ENCODE results near the gene RASA4B. TPM values are rescaled to one million over a fixed set of nuclear protein-coding genes. Genes with fewer than 3 reads are reported as not detected.
"Not testable (repeated sequence)": the region's sequence is repeated elsewhere in the genome, so short reads cannot be mapped to it uniquely, and the experiment has no call there.

Gene RASA4B
- total RNA-seq, 4 donors from 2014 or later, result 10.5 to 56.1 (median 32.3) TPM

GRCh38 chr7:102479982-102480637 lies 37.5 kb downstream of the RASA4B start:
- DNase-seq (ENCODE audit: low spot score in 2 of 2), result peak; percentile 10 to 54
- not testable (repeated sequence) for H3K4me3 ChIP-seq, H3K4me1 ChIP-seq, H3K27ac ChIP-seq, H3K9me3 ChIP-seq, H3K27me3 ChIP-seq, H3K36me3 ChIP-seq
- 3 to 10% methylated on average over 8 to 9 of the region's 11 CpGs for whole genome bisulfite sequencing, 2 donors
- peak in 4 of 5 experiments; percentile 32 to 71 (median 46) for TF ChIP-seq CTCF (IDR thresholded peaks at IDR 0.05)

- H3K4me3 ChIP-seq; H3K27ac ChIP-seq; H3K9me3 ChIP-seq; H3K27me3 ChIP-seq; H3K4me1 ChIP-seq; H3K36me3 ChIP-seq; DNase-seq (ENCODE audit: low spot score in 2 of 2): not testable (repeated sequence)
- 33 to 57% methylated on average over 1 of the region's 10 CpGs for WGBS, 2 donors
These were observed 38.4 kb downstream of the RASA4B start for GRCh38 chr7:102479209-102479584.

GRCh38 chr7:102478314-102479208 lies 39.0 kb downstream of the RASA4B start, which contains the start of gene POLR2J:
Gene POLR2J, minus strand, starts transcription at chr7:102478922. Its CDS starts 62 bp downstream, at chr7:102478860.
- H3K4me1 ChIP-seq, H3K9me3 ChIP-seq, H3K27me3 ChIP-seq: not testable (repeated sequence)
- H3K36me3 ChIP-seq, result peaks cover 0 to 12% (median 0%) of the 10 kb centered on the region in 3 donors
- peak; percentile 43 to 89 for DNase-seq (ENCODE audit: low spot score in 2 of 2)
- H3K4me3 ChIP-seq, result peak within 1 kb of the TSS; percentile 40 to 60 (median 46)
- H3K27ac ChIP-seq, result peak within 1 kb of the TSS in 2 of 4 donors; percentile 50 to 66
- 0% methylated on average over 1 to 6 of the region's 72 CpGs for WGBS, 2 donors
- TF ChIP-seq POLR2A (IDR thresholded peaks at IDR 0.05) (peak in 1 of 2 donors; percentile 29), EP300 (IDR thresholded peaks at IDR 0.05) (peak in 1 of 2 donors; percentile 57), CTCF (IDR thresholded peaks at IDR 0.05) (peak; percentile 29 to 68 (median 66))

DNA sequence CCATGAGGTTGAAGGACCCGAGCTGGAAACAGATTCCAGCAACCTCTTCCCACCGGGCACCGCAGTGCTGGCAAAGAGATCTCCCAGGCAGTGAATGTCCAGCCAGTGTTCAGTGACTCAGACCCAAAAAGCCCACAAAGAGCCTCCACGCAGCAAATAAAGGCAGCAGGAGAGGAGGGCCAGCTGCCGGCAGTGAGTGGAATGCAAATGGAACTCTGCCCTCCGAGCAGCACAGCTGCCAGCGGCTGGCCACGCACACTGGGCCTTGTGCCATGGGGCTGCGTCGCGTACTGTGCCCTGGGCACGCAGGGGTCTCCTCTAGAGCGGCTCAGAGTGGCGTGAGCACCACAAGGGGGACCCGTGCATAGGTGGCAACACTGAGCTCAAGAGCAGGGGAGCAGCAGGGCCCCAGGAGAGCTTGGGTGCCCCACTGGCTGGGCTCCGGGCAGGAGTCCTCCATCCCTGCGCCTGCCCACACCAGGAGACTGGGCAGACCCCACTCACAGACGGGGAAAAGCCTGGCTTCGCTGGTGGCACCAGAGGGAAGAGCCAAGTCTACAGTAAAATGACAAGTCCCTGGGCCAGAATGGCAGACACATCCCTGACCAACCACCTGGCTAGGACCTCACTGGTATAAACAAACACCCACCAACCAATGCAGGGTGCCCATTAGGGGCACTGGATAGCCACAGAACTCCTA lies 42.7 kb downstream of the RASA4B start:
- H3K9me3 ChIP-seq; H3K27me3 ChIP-seq; H3K4me3 ChIP-seq; H3K27ac ChIP-seq; DNase-seq (ENCODE audit: low spot score in 2 of 2); H3K4me1 ChIP-seq: not testable (repeated sequence)
- WGBS, 2 donors, result 80 to 93% methylated on average over 3 to 5 of the region's 19 CpGs
- peaks cover 0 to 46% (median 0%) of the 10 kb centered on the region in 3 donors for H3K36me3 ChIP-seq

- 85 to 88% methylated on average over 3 to 11 of the region's 14 CpGs for WGBS, 2 donors
- not testable (repeated sequence) for H3K4me3 ChIP-seq; H3K27me3 ChIP-seq; DNase-seq (ENCODE audit: low spot score in 2 of 2); H3K27ac ChIP-seq; H3K9me3 ChIP-seq; H3K4me1 ChIP-seq
- peaks cover 0 to 54% (median 0%) of the 10 kb centered on the region in 3 donors for H3K36me3 ChIP-seq
These were observed 43.5 kb downstream of the RASA4B start for GRCh38 chr7:102474116-102474515.

DNA sequence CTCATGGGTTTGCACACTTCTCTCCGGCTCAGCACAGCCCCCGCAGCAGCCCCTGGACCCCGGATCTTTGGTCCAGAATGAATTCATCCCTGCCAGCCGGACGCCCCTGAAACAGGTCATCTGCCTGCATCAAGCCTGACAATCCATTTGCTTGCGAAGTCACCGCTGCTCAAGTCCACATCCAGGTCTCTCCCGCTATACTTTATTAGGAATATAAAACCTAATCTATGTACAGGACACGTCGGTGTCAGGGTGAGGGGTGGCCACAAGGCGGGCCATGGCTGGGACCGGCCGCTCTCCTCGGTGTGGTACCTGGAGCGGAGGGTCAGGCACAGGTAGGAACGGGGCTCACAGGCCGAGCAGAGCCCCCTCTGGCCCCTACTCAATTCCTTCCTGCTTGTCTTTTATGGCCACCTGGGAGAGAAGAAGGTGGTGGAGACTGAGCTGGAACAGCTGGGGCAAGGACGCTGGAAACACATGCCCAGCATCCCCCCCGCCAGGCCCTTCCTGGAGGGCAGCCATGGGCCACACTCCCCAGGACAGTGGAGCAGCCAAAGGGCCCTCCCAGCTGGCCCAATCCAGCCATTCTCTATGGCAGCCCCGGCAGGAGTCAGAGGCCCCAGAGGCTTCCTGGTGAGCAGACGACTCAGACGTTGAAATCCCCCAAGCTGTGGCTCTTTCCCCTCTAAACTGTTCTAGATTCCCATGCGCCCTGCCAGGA lies 44.1 kb downstream of the RASA4B start:
- no peak overlapping the region for H3K4me3 ChIP-seq
- WGBS, 2 donors, result 77 to 85% methylated on average over 21 to 22 of the region's 23 CpGs
- H3K27ac ChIP-seq, result no peak overlapping the region
- no peak for DNase-seq (ENCODE audit: low spot score in 2 of 2)
- H3K27me3 ChIP-seq, result no peaks in the 10 kb centered on the region
- peaks cover 0 to 8% (median 0%) of the 10 kb centered on the region in 4 donors for H3K4me1 ChIP-seq
- TF ChIP-seq POLR2A (IDR thresholded peaks at IDR 0.05) (no peak), CTCF (IDR thresholded peaks at IDR 0.05) (no peak), EP300 (IDR thresholded peaks at IDR 0.05) (no peak)
- H3K9me3 ChIP-seq, result no peaks in the 10 kb centered on the region
- peaks cover 0 to 61% (median 0%) of the 10 kb centered on the region in 3 donors for H3K36me3 ChIP-seq

Measured in tibial nerve (tissue), 4 donors.